ENCODE measurements around the gene NLRC5. TPM values are rescaled to one million over a fixed set of nuclear protein-coding genes. Genes with fewer than 3 reads are reported as not detected.

Gene NLRC5
- total RNA-seq, 1 donor from 2014 or later = 4.5 TPM

- TF ChIP-seq, protein P1, sequence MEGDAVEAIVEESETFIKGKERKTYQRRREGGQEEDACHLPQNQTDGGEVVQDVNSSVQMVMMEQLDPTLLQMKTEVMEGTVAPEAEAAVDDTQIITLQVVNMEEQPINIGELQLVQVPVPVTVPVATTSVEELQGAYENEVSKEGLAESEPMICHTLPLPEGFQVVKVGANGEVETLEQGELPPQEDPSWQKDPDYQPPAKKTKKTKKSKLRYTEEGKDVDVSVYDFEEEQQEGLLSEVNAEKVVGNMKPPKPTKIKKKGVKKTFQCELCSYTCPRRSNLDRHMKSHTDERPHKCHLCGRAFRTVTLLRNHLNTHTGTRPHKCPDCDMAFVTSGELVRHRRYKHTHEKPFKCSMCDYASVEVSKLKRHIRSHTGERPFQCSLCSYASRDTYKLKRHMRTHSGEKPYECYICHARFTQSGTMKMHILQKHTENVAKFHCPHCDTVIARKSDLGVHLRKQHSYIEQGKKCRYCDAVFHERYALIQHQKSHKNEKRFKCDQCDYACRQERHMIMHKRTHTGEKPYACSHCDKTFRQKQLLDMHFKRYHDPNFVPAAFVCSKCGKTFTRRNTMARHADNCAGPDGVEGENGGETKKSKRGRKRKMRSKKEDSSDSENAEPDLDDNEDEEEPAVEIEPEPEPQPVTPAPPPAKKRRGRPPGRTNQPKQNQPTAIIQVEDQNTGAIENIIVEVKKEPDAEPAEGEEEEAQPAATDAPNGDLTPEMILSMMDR (conservative IDR thresholded peaks at IDR 0.05; ENCODE audit: low read depth, low read length) = no peak
- H3K4me3 ChIP-seq (ENCODE audit: low read depth, low read length) = no peak overlapping the region
- no peak for DNase-seq (ENCODE audit: low read depth)
Measured at GRCh38 chr16:57133031-57133430, 143.7 kb downstream of the NLRC5 start.

Other genes with a start within 250 kb of the NLRC5 start
- gene SLC12A3, start 124.3 kb upstream of the NLRC5 start, total RNA-seq = not detected in 2 replicates
- 42.1 and 84.8 TPM in 2 replicates for gene HERPUD1, start 57.4 kb upstream of the NLRC5 start, total RNA-seq
- not detected in 2 replicates for gene CETP, start 27.6 kb upstream of the NLRC5 start, total RNA-seq
- 44.9 and 50.2 TPM in 2 replicates for gene CPNE2, start 103.0 kb downstream of the NLRC5 start, total RNA-seq
- 79.4 and 105 TPM in 2 replicates for gene PSME3IP1, start 196.5 kb downstream of the NLRC5 start, total RNA-seq
- gene RSPRY1, start 196.8 kb downstream of the NLRC5 start, total RNA-seq = 28.6 and 46.5 TPM in 2 replicates